NCI-H510A (cell line): ENCODE data around the gene BICDL1.

Experiments used
- DNase-seq: peaks from one replicate; lab custom pipeline; 2025; lab: John Stamatoyannopoulos, UW

BICDL1 gene

GRCh38 chr12:120081641-120082040 is 92.6 kb downstream of the BICDL1 start:
- DNase-seq: no peak

GRCh38 chr12:120085920-120086645 is 97.0 kb downstream of the BICDL1 start:
- DNase-seq: no peak

GRCh38 chr12:120086801-120087621 is 98.0 kb downstream of the BICDL1 start:
- peak; percentile 99 for DNase-seq

- DNase-seq: no peak
These were observed 100.1 kb downstream of the BICDL1 start for GRCh38 chr12:120089105-120089504.

- no peak for DNase-seq
These were observed 100.8 kb downstream of the BICDL1 start for GRCh38 chr12:120089796-120090195.

GRCh38 chr12:120090206-120090605 is 101.2 kb downstream of the BICDL1 start:
- DNase-seq: no peak

GRCh38 chr12:120090626-120091295 is 101.7 kb downstream of the BICDL1 start:
- DNase-seq: no peak

GRCh38 chr12:120091371-120092090 is 102.5 kb downstream of the BICDL1 start:
- no peak for DNase-seq

- no peak for DNase-seq
These were observed 103.7 kb downstream of the BICDL1 start for GRCh38 chr12:120092551-120093335.

- no peak for DNase-seq
These were observed 104.2 kb downstream of the BICDL1 start for GRCh38 chr12:120093336-120093591.

GRCh38 chr12:120093592-120094355 is 104.7 kb downstream of the BICDL1 start:
- peak; percentile 68 for DNase-seq

GRCh38 chr12:120094485-120094884 is 105.4 kb downstream of the BICDL1 start:
- DNase-seq: no peak

- no peak for DNase-seq
These were observed 106.3 kb downstream of the BICDL1 start for GRCh38 chr12:120095331-120095730.

GRCh38 chr12:120095736-120096135 is 106.7 kb downstream of the BICDL1 start:
- DNase-seq: no peak

- DNase-seq: no peak
These were observed 107.7 kb downstream of the BICDL1 start for GRCh38 chr12:120096671-120097202.

GRCh38 chr12:120098756-120099470 is 109.9 kb downstream of the BICDL1 start:
- no peak for DNase-seq

- DNase-seq: no peak
These were observed 110.7 kb downstream of the BICDL1 start for GRCh38 chr12:120099738-120100137.

- no peak for DNase-seq
These were observed 111.6 kb downstream of the BICDL1 start for GRCh38 chr12:120100630-120101029.

GRCh38 chr12:120101182-120101581 is 112.1 kb downstream of the BICDL1 start:
- no peak for DNase-seq

- DNase-seq: no peak
These were observed 112.6 kb downstream of the BICDL1 start for GRCh38 chr12:120101617-120102016.
